Measurements from ENCODE around the gene KLHDC4. TPM values are rescaled to one million over a fixed set of nuclear protein-coding genes. Genes with fewer than 3 reads are reported as not detected.
"Not testable (repeated sequence)": the region's sequence is repeated elsewhere in the genome, so short reads cannot be mapped to it uniquely, and the experiment has no call there.

KLHDC4 gene
- total RNA-seq, 1 experiment from 2014 or later: 19.5 TPM

GRCh38 chr16:87689956-87690465, 75.8 kb downstream of the KLHDC4 start:
- Histone ChIP-seq H3K4me3 (no peak overlapping the region), H3K27ac (no peak overlapping the region), H3K9me3 (replicated peaks) (no peaks in the 10 kb centered on the region), H3K4me1 (replicated peaks) (no peaks in the 10 kb centered on the region; the same call in 1 of the 2 replicates), H3K36me3 (no peaks in the 10 kb centered on the region), H3K27me3 (replicated peaks) (peaks cover 57% of the 10 kb centered on the region)
- DNase-seq (ENCODE audit: low read depth in 1 of 2, low spot score in 2 of 2): no peak

DNA sequence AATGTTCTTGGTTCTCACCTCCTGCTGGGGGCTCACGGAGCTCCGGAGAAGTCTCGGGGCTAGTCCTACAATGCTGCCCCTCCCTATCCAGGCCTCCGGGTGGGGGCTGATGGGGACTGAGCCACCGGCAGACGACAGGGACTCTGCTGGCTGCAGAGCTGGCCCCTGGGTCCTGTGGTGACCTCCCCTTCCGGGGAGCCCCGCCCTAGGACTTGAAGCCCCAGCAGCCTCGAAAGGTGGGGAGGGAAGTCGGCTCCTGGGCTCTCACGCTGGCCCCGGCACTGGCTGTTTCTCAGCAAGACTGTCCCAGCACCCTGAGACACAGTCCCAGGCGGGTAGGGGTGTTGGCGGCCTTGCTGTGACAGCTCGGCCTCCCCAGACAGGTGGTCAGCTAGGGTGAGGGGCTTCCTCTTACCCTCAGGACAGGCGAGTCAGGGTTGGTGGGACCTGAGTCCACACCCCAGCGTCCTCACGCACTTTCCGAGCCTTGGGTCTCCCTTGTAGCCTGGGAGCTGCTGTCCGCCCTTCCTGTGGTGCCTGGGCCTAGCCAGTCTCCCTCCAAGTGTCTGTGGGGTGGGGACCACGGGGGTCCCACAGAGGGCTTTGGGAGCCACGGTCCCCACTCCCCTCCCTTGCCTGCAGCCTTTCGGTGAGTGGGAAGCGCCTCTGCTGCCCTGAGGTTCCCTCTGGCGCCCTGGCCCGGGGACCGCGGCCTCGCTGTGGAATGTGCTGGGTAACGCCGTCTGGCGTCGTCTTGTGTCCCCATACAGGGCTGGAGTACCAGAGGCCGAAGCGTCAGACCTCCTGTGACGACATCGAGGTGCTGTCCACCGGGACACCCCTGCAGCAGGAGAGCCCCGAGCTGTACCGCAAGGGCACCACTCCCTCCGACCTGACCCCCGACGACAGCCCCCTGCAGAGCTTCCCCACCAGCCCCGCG, 76.6 kb downstream of the KLHDC4 start:
- Histone ChIP-seq H3K4me3 (no peak overlapping the region), H3K9me3 (replicated peaks) (no peaks in the 10 kb centered on the region), H3K4me1 (replicated peaks) (no peaks in the 10 kb centered on the region; the same call in 1 of the 2 replicates), H3K36me3 (no peaks in the 10 kb centered on the region), H3K27me3 (replicated peaks) (peaks cover 60% of the 10 kb centered on the region), H3K27ac (no peak overlapping the region)
- DNase-seq (ENCODE audit: low read depth in 1 of 2, low spot score in 2 of 2): no peak

DNA sequence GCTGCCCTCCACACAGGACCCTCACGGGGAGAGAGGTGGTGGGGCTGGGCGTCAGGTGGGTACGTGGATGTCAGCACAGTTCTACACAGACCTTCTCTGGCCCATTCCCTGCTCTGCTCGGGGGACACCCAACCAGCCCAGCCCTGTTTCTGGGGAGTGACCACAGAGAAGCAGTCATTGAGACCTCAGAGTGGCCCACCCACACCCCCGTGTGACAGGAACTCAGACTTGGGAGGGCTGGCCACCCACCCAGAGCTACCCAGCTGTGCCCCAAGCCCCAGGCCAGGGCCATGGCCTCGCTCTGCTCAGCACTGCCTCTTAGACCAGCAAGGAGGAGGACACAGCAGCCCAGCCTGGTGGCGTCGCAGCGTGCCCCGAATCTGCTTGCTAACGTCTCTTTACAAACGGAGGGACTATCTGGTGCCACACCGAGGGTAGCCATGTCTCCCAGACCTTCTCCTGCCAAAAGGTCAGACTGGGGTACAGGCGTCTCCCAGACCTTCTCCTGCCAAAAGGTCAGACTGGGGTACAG, 77.7 kb downstream of the KLHDC4 start:
- no peak for DNase-seq (ENCODE audit: low read depth in 1 of 2, low spot score in 2 of 2)
- H3K4me1 ChIP-seq (replicated peaks): no peaks in the 10 kb centered on the region; the same call in 1 of the 2 replicates
- H3K9me3 ChIP-seq (replicated peaks): no peaks in the 10 kb centered on the region
- peaks cover 65% of the 10 kb centered on the region for H3K27me3 ChIP-seq (replicated peaks)
- no peak overlapping the region for H3K27ac ChIP-seq
- H3K36me3 ChIP-seq: no peaks in the 10 kb centered on the region
- H3K4me3 ChIP-seq: no peak overlapping the region

DNA sequence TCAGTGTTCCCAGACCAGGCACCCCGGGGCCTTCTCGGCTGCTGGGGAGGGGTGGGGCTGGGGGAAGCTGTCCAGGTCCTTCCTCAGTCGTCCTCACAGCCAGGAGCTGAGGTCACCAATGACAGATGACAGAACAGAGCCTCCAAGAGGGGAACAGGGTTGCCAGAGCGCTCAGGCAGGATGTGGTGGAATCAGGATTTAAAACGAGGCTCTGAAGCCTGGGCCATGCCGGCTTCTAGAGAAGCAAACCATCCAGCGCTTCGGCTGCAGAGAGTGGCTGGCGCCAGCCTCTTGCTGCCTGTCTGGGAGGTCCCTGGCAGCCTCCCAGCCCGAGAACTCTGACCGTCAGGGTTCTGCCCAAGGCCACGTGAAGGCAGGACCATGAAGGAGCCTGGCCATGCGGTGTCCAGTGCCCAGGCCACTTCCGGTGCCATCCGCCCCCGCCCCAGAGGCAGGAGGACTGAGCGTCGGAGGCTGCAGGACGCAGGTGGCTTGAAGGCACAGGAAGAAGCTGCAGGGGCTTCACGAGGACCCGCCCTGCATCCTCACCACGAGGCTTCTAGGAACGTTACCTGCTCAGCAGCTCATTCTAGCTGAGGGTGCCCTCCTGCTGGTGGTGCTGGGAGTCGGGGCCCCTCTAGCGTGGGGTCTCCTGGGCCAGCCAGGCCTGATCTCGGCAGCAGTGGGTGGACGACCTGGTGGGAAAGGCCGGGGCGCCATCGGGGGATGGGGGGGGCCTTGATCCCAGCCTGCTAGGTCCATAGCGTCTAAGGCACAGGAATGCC, 78.5 kb downstream of the KLHDC4 start:
- H3K27me3 ChIP-seq (replicated peaks): peaks cover 65% of the 10 kb centered on the region
- DNase-seq (ENCODE audit: low read depth in 1 of 2, low spot score in 2 of 2): no peak

GRCh38 chr16:87686697-87687096, 79.1 kb downstream of the KLHDC4 start:
- H3K4me1 ChIP-seq (replicated peaks): no peaks in the 10 kb centered on the region; the same call in 1 of the 2 replicates
- H3K9me3 ChIP-seq (replicated peaks): no peaks in the 10 kb centered on the region
- DNase-seq (ENCODE audit: low read depth in 1 of 2, low spot score in 2 of 2): no peak
- H3K27ac ChIP-seq: no peak overlapping the region
- H3K27me3 ChIP-seq (replicated peaks): peaks cover 59% of the 10 kb centered on the region
- H3K36me3 ChIP-seq: no peaks in the 10 kb centered on the region
- no peak overlapping the region for H3K4me3 ChIP-seq

More for the DNA sequence above, 78.5 kb downstream of the KLHDC4 start:
- no peaks in the 10 kb centered on the region; the same call in 1 of the 2 replicates for H3K4me1 ChIP-seq (replicated peaks)
- H3K4me3 ChIP-seq: no peak overlapping the region
- H3K9me3 ChIP-seq (replicated peaks): no peaks in the 10 kb centered on the region
- no peaks in the 10 kb centered on the region for H3K36me3 ChIP-seq
- no peak overlapping the region for H3K27ac ChIP-seq

DNA sequence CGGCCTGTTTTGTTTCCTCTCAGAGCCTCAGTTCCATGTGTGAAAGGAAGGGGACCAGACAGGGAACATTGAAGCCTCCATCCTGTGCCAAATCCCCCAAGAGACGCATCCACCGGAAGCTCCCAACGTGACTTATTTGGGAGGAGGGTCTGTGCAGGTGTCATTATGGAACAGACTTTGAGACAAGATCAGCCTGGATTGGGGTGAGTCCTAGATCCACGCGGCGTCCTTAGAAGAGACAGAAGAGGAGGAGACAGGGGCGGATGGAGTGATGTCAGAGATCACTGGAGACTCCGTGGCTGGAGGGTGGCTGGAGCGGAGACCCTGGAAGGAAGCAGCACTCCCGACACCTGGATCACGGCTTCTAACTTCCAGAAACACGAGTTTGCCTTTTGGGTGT, 80.0 kb downstream of the KLHDC4 start:
- H3K27ac ChIP-seq: no peak overlapping the region
- no peaks in the 10 kb centered on the region for H3K9me3 ChIP-seq (replicated peaks)
- DNase-seq (ENCODE audit: low read depth in 1 of 2, low spot score in 2 of 2): no peak
- H3K36me3 ChIP-seq: no peaks in the 10 kb centered on the region
- H3K4me3 ChIP-seq: no peak overlapping the region
- no peaks in the 10 kb centered on the region; the same call in 1 of the 2 replicates for H3K4me1 ChIP-seq (replicated peaks)
- H3K27me3 ChIP-seq (replicated peaks): peaks cover 49% of the 10 kb centered on the region

- Histone ChIP-seq H3K36me3 (no peaks in the 10 kb centered on the region), H3K4me3 (no peak overlapping the region), H3K4me1 (replicated peaks) (no peaks in the 10 kb centered on the region; the same call in 1 of the 2 replicates), H3K27me3 (replicated peaks) (peaks cover 46% of the 10 kb centered on the region), H3K9me3 (replicated peaks) (no peaks in the 10 kb centered on the region), H3K27ac (no peak overlapping the region)
- DNase-seq (ENCODE audit: low read depth in 1 of 2, low spot score in 2 of 2): no peak
Observed at GRCh38 chr16:87685405-87685755, 80.4 kb downstream of the KLHDC4 start.

GRCh38 chr16:87684711-87685404, 80.9 kb downstream of the KLHDC4 start:
- H3K27me3 ChIP-seq (replicated peaks): peaks cover 40% of the 10 kb centered on the region

GRCh38 chr16:87684106-87684677, 81.6 kb downstream of the KLHDC4 start:
- Histone ChIP-seq H3K4me3 (no peak overlapping the region), H3K27ac (no peak overlapping the region), H3K4me1 (replicated peaks) (no peaks in the 10 kb centered on the region; the same call in 1 of the 2 replicates), H3K36me3 (no peaks in the 10 kb centered on the region), H3K9me3 (replicated peaks) (no peaks in the 10 kb centered on the region), H3K27me3 (replicated peaks) (peaks cover 42% of the 10 kb centered on the region)
- DNase-seq (ENCODE audit: low read depth in 1 of 2, low spot score in 2 of 2): no peak

More at GRCh38 chr16:87684711-87685404, 80.9 kb downstream of the KLHDC4 start:
- Histone ChIP-seq H3K9me3 (replicated peaks) (no peaks in the 10 kb centered on the region), H3K4me1 (replicated peaks) (no peaks in the 10 kb centered on the region; the same call in 1 of the 2 replicates), H3K27ac (no peak overlapping the region), H3K4me3 (no peak overlapping the region), H3K36me3 (no peaks in the 10 kb centered on the region)
- no peak for DNase-seq (ENCODE audit: low read depth in 1 of 2, low spot score in 2 of 2)

- H3K27me3 ChIP-seq (replicated peaks): peaks cover 34% of the 10 kb centered on the region
- no peak overlapping the region for H3K4me3 ChIP-seq
- H3K27ac ChIP-seq: no peak overlapping the region
- H3K9me3 ChIP-seq (replicated peaks): no peaks in the 10 kb centered on the region
- no peaks in the 10 kb centered on the region; the same call in 1 of the 2 replicates for H3K4me1 ChIP-seq (replicated peaks)
- H3K36me3 ChIP-seq: no peaks in the 10 kb centered on the region
- no peak for DNase-seq (ENCODE audit: low read depth in 1 of 2, low spot score in 2 of 2)
Observed at GRCh38 chr16:87682852-87683399, 82.9 kb downstream of the KLHDC4 start.

DNA sequence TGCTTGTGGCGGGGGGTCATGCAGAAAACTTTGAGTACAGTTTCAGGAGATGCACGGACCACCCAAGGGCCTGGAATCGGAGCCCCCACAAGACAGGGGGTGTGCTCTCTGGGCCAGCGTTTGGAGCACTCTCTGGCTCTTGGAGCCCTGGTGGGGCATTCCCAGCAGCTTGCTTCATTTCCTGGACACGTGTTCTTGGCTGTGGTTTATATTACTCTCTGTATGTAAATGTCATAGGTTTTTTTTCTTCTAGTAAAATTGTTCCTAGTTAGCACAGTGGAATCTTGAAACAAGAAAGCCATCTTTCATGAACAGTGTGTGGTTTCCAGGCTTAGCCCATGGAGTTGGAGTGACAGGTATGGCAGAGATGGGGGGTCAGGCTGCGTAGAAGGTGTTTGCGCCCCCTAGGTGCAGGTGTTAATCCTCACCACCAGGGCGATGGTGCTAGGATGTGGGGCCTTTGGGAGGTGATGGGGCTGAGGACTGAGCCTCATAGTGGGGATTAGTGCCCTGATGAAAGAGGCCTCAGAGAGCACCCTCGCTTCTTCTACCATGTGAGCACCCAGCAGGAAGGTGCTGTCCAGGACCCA, 83.7 kb downstream of the KLHDC4 start:
- H3K27ac ChIP-seq: no peak overlapping the region

GRCh38 chr16:87681051-87681602, 84.7 kb downstream of the KLHDC4 start:
- not testable (repeated sequence) for H3K4me1 ChIP-seq (replicated peaks); H3K9me3 ChIP-seq (replicated peaks); H3K4me3 ChIP-seq; H3K27ac ChIP-seq; DNase-seq (ENCODE audit: low read depth in 1 of 2, low spot score in 2 of 2); H3K36me3 ChIP-seq
- H3K27me3 ChIP-seq (replicated peaks): peaks cover 28% of the 10 kb centered on the region

More for the DNA sequence above, 83.7 kb downstream of the KLHDC4 start:
- no peaks in the 10 kb centered on the region for H3K9me3 ChIP-seq (replicated peaks)
- H3K36me3 ChIP-seq: no peaks in the 10 kb centered on the region
- no peaks in the 10 kb centered on the region for H3K4me1 ChIP-seq (replicated peaks)
- no peak overlapping the region for H3K4me3 ChIP-seq
- H3K27me3 ChIP-seq (replicated peaks): peaks cover 33% of the 10 kb centered on the region
- DNase-seq (ENCODE audit: low read depth in 1 of 2, low spot score in 2 of 2): no peak
